OCI-M1 (cell line): ENCODE results near the gene ADAMTS19.
A peak's percentile ranks its signal among the peaks of the same experiment; 100 is the strongest.

Source experiments
- DNase-seq: peaks from one replicate; lab custom pipeline; 2025; lab: John Stamatoyannopoulos, UW

ADAMTS19 gene

DNA sequence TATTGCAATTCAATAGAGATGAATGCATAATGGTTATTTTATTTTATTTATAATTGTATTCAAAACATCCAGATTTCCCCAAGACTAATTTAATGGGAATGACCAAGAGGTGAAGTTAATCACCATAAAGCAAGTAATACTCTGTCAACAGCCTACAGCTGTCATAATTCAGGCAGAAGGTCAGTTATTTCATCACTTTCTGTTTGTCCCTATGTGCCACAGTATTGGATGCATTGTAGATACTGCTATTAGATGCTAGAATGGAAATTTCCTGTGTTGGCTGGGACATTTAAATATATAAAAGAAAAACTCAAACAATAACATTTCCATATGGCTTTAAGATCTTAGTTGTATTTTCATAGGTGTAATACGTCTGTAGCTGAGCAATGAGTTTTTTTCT, 231.1 kb downstream of the ADAMTS19 start:
- peak; percentile 10 for DNase-seq

DNA sequence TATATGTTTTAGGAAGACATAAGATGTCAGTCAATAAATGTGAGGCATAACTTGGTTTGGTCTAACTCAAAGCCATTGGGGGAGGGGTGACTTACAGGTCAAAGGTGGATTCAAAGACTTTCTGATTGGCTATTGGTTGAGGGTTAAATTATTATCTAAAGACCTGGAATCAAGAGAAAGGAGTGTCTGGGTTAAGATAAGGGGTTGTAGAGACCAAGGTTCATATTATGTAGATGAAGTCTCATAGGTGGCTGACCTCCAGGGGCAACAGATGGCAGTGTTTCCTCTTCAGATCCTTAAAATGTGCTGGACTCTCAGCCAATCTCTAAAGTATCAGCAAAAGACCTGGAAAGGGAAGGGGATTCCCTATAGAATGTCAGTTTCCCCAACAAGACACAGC, 236.5 kb downstream of the ADAMTS19 start:
- no peak for DNase-seq

DNA sequence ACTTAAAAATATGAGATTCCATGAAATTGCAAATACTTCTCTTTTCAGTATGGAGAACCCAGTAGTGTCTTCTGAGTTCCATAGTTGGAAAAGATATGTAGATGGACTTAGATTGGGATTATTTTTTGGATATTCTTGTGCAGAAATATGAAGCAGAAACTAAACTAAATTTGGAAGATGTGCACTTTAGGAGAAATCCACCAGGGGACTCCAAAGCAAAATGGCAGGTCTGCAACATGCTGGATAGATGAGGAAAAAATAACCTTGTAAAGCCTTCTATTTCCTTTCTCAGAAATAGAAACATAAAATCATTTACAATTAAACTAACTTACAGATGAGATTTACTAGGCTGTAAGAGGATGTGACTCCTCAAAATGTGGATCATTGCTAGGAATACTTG, 238.6 kb downstream of the ADAMTS19 start:
- no peak for DNase-seq

DNA sequence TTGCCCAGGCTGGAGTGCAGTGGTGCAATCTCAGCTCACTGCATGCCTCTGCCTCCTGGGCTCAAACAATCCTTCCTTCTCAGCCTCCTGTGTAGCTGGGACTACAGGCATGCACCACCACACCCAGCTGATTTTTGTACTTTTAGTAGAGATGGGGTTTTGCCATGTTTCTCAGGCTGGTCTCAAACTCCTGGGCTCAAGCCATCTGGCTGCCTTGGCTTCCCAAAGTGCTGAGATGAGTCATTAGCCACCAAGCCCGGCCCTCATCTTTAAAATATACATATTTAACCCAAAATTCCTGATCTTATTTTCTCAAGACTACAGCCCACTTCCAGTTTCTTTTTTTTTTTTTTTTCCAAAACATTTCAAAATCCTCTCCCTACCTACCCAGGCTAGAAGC, 256.1 kb downstream of the ADAMTS19 start:
- no peak for DNase-seq

DNA sequence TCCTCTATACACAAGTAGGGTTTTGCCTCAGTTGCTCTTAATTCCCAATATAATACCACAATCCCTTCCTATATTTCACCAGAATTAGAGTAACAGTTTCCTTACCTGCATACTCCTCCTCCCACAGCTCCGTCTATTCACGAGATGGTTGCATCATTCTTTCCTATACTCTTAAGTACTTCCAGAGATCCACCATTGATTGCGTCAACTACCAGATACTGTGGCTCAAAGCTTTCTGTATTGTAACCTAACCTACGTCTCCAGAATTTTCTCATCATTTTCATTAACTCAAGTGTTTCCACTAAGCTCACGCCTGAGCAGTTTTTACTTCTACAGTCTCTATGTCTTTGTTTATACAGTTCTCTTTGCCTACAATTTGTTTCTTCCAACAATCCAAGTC, 256.6 kb downstream of the ADAMTS19 start:
- DNase-seq, result no peak

DNA sequence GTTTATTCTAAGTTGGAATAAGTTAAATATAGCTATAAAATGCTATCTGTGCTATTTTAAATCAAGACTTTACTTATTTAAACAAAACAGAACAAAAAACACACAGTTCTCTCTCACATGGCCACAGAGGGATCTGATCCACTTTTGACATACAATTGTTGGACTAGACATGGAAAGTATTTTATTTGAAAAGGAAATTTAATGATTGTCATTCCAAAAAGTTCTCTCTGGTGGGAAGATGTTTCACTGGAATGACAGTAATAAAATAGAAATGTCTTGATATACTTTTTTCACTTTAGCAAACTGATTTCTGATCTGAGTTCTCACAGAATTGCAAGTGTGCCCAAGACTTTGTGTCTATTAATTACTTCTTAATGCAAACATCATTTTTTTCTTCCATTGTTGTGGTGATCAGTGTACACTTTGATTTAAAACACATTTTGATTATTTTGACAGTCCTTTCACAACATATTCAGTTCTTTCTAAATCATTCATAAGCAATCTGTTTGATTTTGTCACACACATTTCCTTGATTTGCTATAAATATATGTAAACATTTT, 257.7 kb downstream of the ADAMTS19 start:
- DNase-seq, result no peak

DNA sequence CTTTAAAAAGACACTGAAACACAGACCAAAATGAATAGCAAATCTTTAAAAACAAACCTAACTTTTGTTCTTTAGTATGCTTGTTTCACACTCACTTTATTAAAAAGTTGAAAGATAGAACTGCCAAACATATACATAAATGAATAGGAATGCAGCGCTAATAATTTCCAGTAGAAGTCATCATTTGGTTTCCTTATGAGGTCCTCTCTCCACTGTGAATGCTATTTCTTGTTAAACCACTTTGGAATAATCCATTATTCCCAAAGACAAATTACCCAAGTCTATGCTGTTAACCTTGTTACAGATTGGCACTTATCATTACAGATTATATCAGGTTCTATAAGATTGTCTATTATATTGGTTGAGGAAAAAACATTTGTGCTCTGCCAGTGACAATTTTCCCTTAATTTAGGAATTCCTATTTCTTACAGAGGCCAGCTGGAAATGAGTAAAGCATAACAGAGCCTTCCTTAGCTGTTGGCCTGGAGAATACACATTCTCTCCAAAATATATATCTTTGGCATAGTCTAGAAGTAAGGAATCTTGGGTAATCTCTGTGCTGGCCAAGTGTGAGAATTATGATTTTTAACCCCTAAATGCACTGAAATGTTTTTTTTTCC, 258.5 kb downstream of the ADAMTS19 start:
- DNase-seq, result no peak

DNA sequence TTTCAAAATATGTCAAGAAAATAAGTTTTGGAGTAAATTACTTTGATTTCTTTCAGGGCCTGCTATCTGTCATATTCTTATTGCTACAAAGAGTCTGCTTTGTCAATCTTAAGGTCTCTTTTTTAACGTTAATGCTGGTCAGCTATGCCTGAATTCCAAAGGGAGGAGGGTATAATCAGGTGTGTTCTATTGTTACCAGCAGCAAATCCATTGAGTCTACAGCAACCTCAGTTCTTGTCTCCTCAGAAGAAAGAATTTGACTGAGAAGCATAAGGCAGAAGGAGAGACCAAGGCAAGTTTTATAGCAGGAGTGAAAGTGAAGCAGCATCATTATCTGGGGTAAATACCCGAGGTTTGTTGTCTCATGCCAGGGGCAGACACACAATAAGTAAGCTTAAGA, 264.1 kb downstream of the ADAMTS19 start:
- DNase-seq, result no peak

DNA sequence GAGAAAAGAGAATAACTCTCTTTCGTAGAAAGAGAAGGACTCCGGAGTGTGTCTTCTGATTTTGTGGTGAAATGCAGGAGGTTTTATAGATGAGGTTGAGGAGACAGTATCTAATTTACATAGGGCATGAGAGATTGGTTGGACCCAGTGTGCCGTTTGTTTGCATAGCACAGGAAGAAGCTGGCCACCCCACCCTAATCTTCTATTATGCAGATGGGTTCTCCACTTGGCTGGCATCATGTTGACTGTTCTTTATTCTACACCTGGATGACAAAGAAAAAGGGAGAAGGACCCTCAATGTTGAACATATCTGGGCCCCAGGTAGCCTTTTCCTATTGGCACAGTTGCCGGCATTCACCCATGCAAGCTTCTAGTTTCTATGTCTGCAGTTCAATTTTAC, 264.5 kb downstream of the ADAMTS19 start:
- no peak for DNase-seq

DNA sequence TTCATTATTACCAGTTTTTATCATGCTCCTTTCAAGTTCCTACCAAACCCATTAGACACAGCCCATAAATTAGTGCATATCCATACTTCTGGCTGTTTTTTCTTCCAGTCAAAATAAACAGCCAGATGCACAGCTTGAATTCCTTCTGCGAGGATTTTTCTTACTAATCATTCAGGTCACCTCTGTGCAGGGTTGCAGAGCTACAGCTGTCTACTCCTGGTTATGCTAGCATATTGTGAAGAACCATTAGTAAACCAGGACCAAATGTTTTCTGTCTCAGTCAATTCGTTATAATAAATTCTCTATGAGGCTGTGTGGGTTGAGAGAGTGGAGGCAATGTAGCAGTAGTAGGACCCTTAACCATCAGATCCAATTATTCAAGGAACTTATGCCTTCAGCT, 279.7 kb downstream of the ADAMTS19 start:
- no peak for DNase-seq

DNA sequence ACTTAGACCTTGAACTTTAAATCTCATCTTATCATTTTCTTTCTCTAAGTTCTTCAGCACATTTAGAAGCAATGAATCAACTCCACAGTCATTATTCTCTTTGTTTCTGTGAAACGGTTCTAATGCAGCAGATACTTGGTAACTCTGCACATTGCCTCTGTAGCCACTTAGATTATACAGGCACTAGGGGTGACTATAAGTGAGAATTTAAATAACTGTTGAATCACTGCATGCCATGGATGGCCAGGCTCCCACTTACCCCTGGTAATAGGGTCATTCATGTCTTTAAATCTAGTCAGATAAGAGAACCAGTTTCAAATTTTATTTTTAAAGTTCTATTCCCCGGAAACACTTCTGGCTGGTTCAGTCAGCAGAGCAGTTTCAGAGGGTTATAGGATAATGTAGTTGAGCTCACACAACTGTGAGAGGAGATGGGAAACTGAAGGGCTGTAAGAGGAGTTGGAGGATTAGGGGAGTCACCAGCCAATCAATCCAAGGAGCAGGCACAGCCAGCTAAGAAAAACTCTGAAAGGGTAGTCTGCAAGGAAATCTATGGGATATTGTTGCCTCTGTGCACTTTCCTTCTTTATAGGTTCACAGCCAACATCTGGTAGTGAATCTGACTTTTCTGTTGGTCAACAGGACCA, 283.6 kb downstream of the ADAMTS19 start:
- DNase-seq, result no peak

DNA sequence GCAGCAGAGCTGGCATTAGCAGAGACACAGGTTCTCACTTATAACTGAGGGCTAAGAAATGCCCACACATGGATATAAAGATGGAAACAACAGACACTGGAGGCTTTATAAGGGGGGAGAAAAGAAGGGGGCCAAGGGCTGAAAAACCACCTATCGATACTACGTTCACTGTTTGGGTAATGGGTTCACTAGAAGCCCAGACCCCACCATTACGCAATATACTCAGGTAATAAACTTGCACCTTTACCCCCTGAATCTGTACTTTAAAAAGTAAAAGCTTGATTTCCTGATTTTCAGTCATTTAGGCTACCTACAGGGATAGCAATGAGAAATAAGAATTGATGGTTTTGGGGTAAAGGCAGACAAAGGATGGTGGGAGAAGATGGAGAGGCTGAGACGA, 285.9 kb downstream of the ADAMTS19 start:
- no peak for DNase-seq

DNA sequence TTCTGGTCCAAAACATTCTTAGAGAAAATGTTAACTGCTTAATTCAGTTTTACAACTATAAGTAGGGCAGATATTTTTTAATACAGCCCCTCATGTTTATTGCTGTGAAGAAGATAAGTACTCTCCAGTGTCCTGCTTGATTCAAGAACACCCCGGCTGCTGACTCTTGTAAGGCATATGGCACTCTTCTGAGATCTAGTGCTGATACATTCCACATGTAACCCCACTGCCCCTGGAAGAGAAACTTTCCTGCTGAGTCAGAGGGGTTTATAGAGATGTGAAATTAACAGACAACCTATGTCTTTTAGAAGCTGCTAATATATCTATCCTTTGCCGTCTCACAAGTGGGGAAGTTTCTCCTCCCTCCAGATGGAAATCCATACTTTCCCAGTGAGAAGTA, 286.8 kb downstream of the ADAMTS19 start:
- DNase-seq, result no peak

DNA sequence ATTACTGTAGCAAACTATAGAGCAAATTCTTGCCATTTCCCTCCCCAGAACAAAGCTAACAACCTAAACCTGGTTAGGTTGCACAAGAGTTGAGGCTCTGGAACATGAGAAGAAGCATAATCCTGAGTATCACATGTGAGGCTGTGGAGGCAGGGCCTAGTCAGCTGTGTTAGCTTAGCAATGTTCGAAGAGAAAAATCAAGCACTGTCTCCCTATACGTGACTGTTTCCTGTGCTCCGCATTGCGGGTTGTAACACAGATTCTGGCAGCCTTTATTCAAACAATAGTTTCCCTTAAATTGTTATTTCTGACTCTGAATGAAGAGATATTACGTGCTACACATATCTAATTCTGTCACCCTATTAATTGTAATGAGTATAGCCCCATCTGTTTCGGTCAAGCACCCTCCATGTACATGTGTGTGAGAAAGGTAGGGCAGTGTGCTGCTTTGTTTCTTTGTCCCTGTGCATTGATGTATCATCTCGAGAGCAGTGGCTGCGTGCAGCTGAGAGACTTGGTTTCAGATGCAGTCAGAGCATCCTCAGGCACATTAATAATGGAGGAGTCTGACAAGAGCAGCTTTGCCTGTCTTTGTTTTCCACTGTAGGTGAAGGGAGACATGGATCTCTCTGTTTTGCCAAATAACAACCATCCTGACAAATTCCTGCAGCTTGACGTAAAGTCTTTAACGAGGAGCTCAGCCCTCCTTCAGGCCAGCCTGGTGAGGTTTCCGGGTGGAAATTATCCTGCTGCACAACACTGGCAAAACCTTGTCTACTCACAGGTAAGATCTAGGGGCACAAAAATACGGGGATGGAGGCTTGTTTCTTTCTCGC, 287.7 kb downstream of the ADAMTS19 start, which contains the start of gene MINAR2:
MINAR2 (plus strand) TSS at position 523 of the 836 bp plus-strand sequence; CDS start at position 620, 97 bp downstream.
- DNase-seq, result no peak

DNA sequence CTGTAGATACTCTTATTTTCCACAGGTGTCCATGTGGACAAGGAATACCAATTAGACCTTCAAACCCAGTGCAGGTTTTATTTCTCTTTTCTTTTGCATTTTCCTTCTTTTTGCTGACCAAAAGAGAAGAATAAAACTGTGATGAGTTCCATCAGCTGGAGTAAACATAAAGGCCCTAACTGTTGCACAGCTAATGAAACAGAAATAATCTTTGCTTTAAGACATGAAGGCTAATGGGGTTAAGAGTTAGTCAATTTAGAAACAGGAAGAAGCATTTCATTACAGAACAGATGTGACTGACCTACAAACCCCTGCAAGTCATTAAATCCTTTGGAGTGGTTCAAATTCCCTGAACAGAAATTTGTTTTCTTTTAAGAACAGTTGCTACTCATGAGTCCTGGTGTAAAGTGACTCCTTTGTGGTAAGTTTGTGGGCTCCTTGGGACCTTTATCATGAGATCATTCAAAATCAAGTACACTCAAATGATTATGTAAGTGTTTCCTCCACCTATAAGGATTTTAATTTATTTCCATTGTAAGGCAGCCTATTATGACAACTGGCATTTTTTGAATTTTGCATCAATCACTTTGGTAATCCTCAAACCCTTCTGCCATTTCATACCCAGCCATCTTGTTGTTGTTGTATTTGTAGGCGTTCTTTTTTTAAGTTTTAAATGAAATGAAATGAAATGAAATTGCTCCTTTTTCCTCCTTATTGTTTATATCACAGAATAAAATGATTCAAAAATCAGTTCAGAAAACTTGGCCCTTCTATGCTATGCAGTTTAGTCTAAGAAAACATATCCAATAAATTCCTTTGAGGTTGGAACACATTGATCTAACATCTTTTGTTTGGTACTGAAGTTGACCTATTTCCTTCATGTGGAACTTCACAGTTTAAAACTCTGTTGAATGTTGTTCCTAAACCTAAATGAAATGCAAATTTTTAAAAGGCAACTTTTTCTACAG, 289.1 kb downstream of the ADAMTS19 start:
- DNase-seq, result no peak

DNA sequence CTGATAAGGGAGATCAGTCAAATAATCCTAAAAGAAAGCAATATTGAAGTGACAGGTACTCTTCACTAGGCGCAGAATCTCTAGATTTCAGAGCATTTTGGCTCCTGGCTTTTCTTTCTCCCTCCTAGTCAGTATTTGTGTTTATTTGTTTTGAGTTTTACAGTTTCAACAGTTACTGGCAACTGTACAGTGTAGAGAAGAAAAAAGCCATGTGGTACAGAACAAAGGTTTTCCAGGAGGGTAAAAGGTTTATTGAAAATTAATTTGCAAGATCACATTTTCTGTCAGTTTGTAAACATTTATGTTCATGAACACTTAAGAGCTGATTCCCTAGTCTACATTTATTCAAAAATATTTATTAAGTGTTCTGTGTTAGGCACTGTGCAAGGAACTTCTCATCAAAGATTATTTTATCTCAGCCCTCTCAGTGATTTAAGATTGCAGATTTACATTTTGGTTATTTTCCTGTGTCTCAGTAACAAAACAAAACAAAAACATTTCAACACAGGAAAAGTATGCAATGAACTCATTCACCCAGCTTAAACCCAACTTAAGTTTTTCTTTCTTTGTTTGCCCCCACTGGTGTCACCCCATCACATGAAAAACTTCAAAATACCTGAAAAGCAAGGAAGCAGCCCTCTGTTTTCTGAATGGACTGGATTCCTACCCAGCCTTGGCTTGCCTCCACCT, 300.7 kb downstream of the ADAMTS19 start:
- DNase-seq, result no peak

DNA sequence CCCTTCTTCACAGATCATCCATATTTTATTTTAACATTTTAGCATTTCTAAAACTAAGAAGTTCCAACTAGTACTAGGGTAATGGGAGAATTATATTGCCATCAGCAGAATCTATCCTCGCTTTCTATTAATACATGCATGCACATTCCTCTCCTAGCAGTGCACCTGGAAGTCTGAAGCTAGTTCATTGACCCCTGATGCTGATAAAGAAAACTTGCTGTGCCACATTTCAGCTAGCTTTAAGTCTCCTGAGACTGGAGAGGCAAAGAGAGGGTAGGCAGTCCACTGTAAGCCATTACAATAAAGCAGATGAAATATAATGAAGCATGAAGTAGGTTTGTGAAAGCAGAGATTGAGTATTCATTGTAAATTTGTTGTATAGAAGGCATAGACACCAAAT, 303.6 kb downstream of the ADAMTS19 start:
- no peak for DNase-seq

DNA sequence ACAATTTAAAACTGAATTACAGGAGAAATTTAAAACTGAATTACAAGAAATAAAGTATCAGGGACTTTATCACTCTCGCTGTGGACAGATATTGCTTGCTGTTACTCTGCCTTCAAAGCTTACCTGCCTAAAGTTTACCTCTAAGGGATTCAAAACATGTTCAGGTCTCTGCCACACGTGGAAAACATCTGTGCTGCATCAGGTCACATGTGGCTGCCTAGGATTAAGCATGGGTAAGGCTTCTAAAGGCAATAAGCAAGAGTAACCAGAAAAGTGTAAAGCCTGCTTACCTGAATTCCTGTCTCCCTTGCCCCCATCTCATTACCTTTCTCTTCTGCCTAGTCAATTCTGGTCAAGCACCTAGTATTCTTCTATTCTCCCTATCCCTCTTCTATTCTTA, 306.7 kb downstream of the ADAMTS19 start:
- DNase-seq, result no peak

DNA sequence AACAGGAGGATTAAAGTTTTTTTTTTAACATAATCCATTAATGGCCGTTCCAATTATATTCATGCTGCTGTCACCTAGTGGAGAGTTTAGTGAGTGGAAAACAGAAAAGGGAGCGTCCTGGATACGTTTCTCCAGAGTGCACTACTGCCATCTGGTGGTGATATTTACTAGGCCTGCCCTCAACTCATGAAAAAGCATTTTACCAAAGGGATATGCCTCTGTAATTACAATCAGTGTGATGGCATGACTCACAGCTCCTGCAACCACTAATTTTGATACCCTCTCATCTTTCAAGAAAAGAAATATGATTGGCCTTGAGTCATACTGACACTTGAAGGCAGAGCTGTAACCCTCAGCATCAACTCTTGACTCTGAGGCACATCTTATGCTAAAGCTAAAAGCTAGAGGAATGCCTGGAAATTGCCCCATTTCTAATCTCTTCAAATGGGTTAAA, 307.9 kb downstream of the ADAMTS19 start:
- DNase-seq, result peak; percentile 94

DNA sequence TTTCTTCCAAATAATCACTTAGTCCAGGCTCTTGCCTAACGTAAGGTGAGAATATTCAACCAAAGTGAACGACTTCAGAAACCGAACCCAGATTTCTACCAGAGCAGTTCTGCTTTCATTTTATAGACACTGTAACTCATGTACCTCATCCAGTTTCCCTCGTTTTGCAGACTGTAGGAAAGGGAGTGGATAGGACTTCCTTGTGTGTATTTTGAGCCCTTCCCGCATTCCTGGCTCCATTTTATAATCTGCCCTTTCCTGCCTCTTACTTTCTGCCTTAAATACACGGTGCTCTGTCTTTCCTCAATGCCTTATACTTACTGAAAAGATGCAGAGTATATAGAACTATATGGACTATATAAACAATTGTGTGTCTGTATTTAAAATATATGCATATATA, 308.6 kb downstream of the ADAMTS19 start:
- DNase-seq, result no peak
